HepG2 (cell line): ENCODE measurements around the gene TSPAN15. TPM values are rescaled to one million over a fixed set of nuclear protein-coding genes. Genes with fewer than 3 reads are reported as not detected.

ENCODE experiments used
- ATF1 ChIP-seq: IDR thresholded peaks from 2 replicates; pipeline ENCODE4 v1.6.1; 2016; ENCODE audit warnings: mild to moderate bottlenecking, control low read depth
- IRF2 ChIP-seq: IDR thresholded peaks from 2 replicates; pipeline ENCODE4 v1.6.1; 2018; ENCODE audit warnings: missing genetic modification reagents, missing compliant biosample characterization
- MTA3 ChIP-seq: sonication (generic); formaldehyde crosslinking; IDR thresholded peaks from 2 replicates; pipeline ENCODE4 v1.4.0; 2020; ENCODE audit warnings: missing genetic modification reagents
- RCOR2 ChIP-seq: IDR thresholded peaks from 2 replicates; pipeline ENCODE4 v1.6.1; 2016; ENCODE audit warnings: missing biosample characterization, missing genetic modification reagents
- REPIN1 ChIP-seq: sonication (generic); formaldehyde crosslinking; IDR thresholded peaks from 2 replicates; pipeline ENCODE4 v1.8.0; 2022; ENCODE audit warnings: missing genetic modification reagents, low read depth, mild to moderate bottlenecking, borderline replicate concordance
- SAP130 ChIP-seq: IDR thresholded peaks from 2 replicates; pipeline ENCODE4 v1.6.1; 2016; ENCODE audit warnings: low read depth
- ZFP36 ChIP-seq: fragments of 150-350 bp; IDR thresholded peaks from 2 replicates; pipeline ENCODE4 v1.6.1; 2018; ENCODE audit warnings: borderline replicate concordance, low read length, low read depth; ENCODE audit not compliant: partially characterized antibody
- ZNF383 ChIP-seq: sonication (generic); formaldehyde crosslinking; IDR thresholded peaks from 2 replicates; pipeline ENCODE4 v1.4.0; 2020; ENCODE audit warnings: missing genetic modification reagents, mild to moderate bottlenecking, borderline replicate concordance
- ZNF446 ChIP-seq: sonication (generic); formaldehyde crosslinking; IDR thresholded peaks from 2 replicates; pipeline ENCODE4 v1.5.0; 2020; ENCODE audit warnings: mild to moderate bottlenecking, missing genetic modification reagents
- ZNF543 ChIP-seq: sonication (generic); formaldehyde crosslinking; IDR thresholded peaks from 2 replicates; pipeline ENCODE4 v1.4.0; 2020; ENCODE audit warnings: mild to moderate bottlenecking, missing genetic modification reagents
- ZNF562 ChIP-seq: sonication (generic); formaldehyde crosslinking; IDR thresholded peaks from 2 replicates; pipeline ENCODE4 v1.8.0; 2022; ENCODE audit warnings: missing genetic modification reagents, borderline replicate concordance
- ZNF570 ChIP-seq: sonication (generic); formaldehyde crosslinking; IDR thresholded peaks from 2 replicates; pipeline ENCODE4 v1.4.0; 2020; ENCODE audit warnings: mild to moderate bottlenecking, missing genetic modification reagents, borderline replicate concordance
- ZNF709 ChIP-seq: sonication (generic); formaldehyde crosslinking; IDR thresholded peaks from 2 replicates; pipeline ENCODE4 v1.5.0; 2020; ENCODE audit warnings: mild to moderate bottlenecking, missing genetic modification reagents
- ZNF776 ChIP-seq: sonication (generic); formaldehyde crosslinking; IDR thresholded peaks from 2 replicates; pipeline ENCODE4 v1.4.0; 2020; ENCODE audit warnings: mild to moderate bottlenecking, missing genetic modification reagents
- ZNF782 ChIP-seq: sonication (generic); formaldehyde crosslinking; IDR thresholded peaks from 2 replicates; pipeline ENCODE4 v1.4.0; 2020; ENCODE audit warnings: missing genetic modification reagents, mild to moderate bottlenecking, borderline replicate concordance
- ZSCAN22 ChIP-seq: sonication (generic); formaldehyde crosslinking; IDR thresholded peaks from 2 replicates; pipeline ENCODE4 v1.4.0; 2020; ENCODE audit warnings: mild to moderate bottlenecking, missing genetic modification reagents
- polyA plus RNA-seq, 8 experiments: library from polyadenylated mRNA; depleted of rRNA in 3 of 8; stranded (reverse) in 7 of 8; unstranded in 1 of 8; fragments of >200 nt; fragmentation: Illumina TruSeq in 4 of 8; extraction: Trizol in 4 of 8; gene quantifications; 2 replicates each; pipeline versions ENCODE4 v1.2.1 to v1.2.3, GENCODE V29; 2011 to 2016; ENCODE audit warnings: low read depth in 4 of 8, missing spikeins in 1 of 8, mixed read lengths in 1 of 8; ENCODE audit not compliant: insufficient read depth in 1 of 8
- total RNA-seq, 5 experiments: library from RNA; depleted of rRNA; stranded (reverse); fragments of >200 nt; fragmentation: Illumina TruSeq; extraction: Trizol; gene quantifications; 2 replicates each; pipeline ENCODE4 v1.2.3, GENCODE V29; 2016; ENCODE audit warnings: low read depth in 1 of 5
- TF ChIP-seq, protein P1 (sequence below): sonication (generic); formaldehyde crosslinking; IDR thresholded peaks from 2 replicates; pipeline ENCODE4 v1.4.0; 2020; ENCODE audit warnings: mild to moderate bottlenecking, missing genetic modification reagents
- TF ChIP-seq, protein P2 (sequence below): sonication (generic); formaldehyde crosslinking; IDR thresholded peaks from 2 replicates; pipeline ENCODE4 v1.5.1; 2020; ENCODE audit warnings: missing genetic modification reagents, mild to moderate bottlenecking, borderline replicate concordance
- TF ChIP-seq, protein P3 (sequence below): sonication (generic); formaldehyde crosslinking; IDR thresholded peaks from 2 replicates; pipeline ENCODE4 v1.8.0; 2022; ENCODE audit warnings: low read depth, missing genetic modification reagents
- TF ChIP-seq, protein P4 (sequence below): sonication (generic); formaldehyde crosslinking; IDR thresholded peaks from 2 replicates; pipeline ENCODE4 v1.5.0; 2020; ENCODE audit warnings: missing genetic modification reagents
- TF ChIP-seq, protein P5 (sequence below): IDR thresholded peaks from 2 replicates; pipeline ENCODE4 v1.6.1; 2016; ENCODE audit warnings: missing compliant biosample characterization, missing genetic modification reagents, borderline replicate concordance

TSPAN15 gene
- total and polyA plus RNA-seq, 2 of the 13 experiments (the other 11 are each of a cell fraction or from before 2014, with no cell fraction given), result 0.27 to 3.2 TPM

DNA sequence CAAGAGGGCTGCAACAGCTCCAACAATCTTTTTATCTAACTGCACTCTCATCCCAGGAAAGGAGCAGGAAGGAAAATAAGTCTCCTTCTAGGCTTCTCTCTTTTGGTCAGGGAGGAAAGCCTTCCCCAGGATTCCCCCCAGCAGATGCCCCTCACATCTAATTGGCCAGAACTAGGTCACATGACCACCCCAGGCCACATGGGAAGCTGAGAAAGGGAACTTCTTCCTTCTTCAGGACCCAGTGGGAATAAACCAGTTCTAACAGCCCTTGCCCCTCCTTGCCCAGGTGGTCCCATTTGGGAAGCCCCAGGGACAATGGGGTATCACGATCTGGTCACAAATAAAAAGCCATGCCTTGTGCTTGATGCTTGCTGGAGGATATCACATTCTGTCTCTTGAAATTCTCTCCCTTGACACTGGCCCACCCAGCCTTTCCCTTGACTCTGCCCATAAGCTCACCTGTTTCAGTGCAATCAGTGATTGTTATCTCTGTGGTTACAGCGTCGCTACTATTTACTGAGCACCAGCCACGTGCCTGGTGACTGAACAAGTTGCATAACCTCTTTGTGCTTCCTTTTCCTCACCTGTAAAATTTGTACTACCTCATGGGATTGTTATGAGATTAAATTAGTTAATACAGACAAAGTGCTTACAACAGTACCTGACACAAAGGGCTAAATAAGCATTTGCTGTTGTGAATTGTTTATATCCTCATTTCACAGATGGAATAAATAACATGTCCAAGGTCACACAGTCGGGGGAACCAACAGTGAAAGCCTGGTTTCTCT is 25.6 kb upstream of the TSPAN15 start (continued):
- TF ChIP-seq MTA3 (CRISPR knock-in tag), result no peak
- TF ChIP-seq IRF2 (CRISPR knock-in tag), result no peak; the same call in 1 of the 2 replicates
- no peak for TF ChIP-seq ZNF782 (CRISPR knock-in tag)
- TF ChIP-seq SAP130 (CRISPR knock-in tag), result peak; percentile 87
- TF ChIP-seq ZNF709 (CRISPR knock-in tag), result no peak
- no peak for TF ChIP-seq ZNF543 (CRISPR knock-in tag)
- no peak for TF ChIP-seq ZNF446 (CRISPR knock-in tag)
- TF ChIP-seq, protein P1, sequence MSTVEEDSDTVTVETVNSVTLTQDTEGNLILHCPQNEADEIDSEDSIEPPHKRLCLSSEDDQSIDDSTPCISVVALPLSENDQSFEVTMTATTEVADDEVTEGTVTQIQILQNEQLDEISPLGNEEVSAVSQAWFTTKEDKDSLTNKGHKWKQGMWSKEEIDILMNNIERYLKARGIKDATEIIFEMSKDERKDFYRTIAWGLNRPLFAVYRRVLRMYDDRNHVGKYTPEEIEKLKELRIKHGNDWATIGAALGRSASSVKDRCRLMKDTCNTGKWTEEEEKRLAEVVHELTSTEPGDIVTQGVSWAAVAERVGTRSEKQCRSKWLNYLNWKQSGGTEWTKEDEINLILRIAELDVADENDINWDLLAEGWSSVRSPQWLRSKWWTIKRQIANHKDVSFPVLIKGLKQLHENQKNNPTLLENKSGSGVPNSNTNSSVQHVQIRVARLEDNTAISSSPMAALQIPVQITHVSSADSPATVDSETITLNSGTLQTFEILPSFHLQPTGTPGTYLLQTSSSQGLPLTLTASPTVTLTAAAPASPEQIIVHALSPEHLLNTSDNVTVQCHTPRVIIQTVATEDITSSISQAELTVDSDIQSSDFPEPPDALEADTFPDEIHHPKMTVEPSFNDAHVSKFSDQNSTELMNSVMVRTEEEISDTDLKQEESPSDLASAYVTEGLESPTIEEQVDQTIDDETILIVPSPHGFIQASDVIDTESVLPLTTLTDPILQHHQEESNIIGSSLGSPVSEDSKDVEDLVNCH (CRISPR knock-in tag), result no peak
- TF ChIP-seq REPIN1 (CRISPR knock-in tag), result peak; percentile 74; the same call in 1 of the 2 replicates
- TF ChIP-seq ZSCAN22 (CRISPR knock-in tag), result no peak
- TF ChIP-seq, protein P2, sequence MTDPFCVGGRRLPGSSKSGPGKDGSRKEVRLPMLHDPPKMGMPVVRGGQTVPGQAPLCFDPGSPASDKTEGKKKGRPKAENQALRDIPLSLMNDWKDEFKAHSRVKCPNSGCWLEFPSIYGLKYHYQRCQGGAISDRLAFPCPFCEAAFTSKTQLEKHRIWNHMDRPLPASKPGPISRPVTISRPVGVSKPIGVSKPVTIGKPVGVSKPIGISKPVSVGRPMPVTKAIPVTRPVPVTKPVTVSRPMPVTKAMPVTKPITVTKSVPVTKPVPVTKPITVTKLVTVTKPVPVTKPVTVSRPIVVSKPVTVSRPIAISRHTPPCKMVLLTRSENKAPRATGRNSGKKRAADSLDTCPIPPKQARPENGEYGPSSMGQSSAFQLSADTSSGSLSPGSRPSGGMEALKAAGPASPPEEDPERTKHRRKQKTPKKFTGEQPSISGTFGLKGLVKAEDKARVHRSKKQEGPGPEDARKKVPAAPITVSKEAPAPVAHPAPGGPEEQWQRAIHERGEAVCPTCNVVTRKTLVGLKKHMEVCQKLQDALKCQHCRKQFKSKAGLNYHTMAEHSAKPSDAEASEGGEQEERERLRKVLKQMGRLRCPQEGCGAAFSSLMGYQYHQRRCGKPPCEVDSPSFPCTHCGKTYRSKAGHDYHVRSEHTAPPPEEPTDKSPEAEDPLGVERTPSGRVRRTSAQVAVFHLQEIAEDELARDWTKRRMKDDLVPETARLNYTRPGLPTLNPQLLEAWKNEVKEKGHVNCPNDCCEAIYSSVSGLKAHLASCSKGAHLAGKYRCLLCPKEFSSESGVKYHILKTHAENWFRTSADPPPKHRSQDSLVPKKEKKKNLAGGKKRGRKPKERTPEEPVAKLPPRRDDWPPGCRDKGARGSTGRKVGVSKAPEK (CRISPR knock-in tag), result no peak
- TF ChIP-seq, protein P3, sequence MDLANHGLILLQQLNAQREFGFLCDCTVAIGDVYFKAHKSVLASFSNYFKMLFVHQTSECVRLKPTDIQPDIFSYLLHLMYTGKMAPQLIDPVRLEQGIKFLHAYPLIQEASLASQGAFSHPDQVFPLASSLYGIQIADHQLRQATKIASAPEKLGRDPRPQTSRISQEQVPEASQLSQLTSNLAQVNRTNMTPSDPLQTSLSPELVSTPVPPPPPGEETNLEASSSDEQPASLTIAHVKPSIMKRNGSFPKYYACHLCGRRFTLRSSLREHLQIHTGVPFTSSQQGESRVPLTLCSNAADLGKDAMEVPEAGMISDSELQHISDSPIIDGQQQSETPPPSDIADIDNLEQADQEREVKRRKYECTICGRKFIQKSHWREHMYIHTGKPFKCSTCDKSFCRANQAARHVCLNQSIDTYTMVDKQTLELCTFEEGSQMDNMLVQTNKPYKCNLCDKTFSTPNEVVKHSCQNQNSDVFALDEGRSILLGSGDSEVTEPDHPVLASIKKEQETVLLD (CRISPR knock-in tag), result 0 out of 2 replicates have a peak, but pooled peaks have one; percentile 18
- TF ChIP-seq, protein P4, sequence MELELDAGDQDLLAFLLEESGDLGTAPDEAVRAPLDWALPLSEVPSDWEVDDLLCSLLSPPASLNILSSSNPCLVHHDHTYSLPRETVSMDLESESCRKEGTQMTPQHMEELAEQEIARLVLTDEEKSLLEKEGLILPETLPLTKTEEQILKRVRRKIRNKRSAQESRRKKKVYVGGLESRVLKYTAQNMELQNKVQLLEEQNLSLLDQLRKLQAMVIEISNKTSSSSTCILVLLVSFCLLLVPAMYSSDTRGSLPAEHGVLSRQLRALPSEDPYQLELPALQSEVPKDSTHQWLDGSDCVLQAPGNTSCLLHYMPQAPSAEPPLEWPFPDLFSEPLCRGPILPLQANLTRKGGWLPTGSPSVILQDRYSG (CRISPR knock-in tag), result no peak
- 0 out of 2 replicates have a peak, but pooled peaks have one; percentile 42 for TF ChIP-seq ATF1 (CRISPR knock-in tag)
- TF ChIP-seq, protein P5, sequence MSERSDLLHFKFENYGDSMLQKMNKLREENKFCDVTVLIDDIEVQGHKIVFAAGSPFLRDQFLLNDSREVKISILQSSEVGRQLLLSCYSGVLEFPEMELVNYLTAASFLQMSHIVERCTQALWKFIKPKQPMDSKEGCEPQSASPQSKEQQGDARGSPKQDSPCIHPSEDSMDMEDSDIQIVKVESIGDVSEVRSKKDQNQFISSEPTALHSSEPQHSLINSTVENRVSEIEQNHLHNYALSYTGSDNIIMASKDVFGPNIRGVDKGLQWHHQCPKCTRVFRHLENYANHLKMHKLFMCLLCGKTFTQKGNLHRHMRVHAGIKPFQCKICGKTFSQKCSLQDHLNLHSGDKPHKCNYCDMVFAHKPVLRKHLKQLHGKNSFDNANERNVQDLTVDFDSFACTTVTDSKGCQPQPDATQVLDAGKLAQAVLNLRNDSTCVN (CRISPR knock-in tag), result 0 out of 2 replicates have a peak, but pooled peaks have one; percentile 31
- no peak for TF ChIP-seq ZNF383
- no peak for TF ChIP-seq ZNF562 (CRISPR knock-in tag)
- no peak for TF ChIP-seq ZNF570 (CRISPR knock-in tag)
- TF ChIP-seq RCOR2 (CRISPR knock-in tag), result peak; percentile 80
- no peak for TF ChIP-seq ZFP36
- TF ChIP-seq ZNF776 (CRISPR knock-in tag), result no peak
